ENCODE measurements around the gene TESPA1.
"Not testable (repeated sequence)": the region's sequence is repeated elsewhere in the genome, so short reads cannot be mapped to it uniquely, and the experiment has no call there.

The TESPA1 gene

GRCh38 chr12:54945082-54945481, 39.5 kb downstream of the TESPA1 start:
- DNase-seq = no peak

GRCh38 chr12:54943292-54943691, 41.3 kb downstream of the TESPA1 start:
- not testable (repeated sequence) for DNase-seq

GRCh38 chr12:54941659-54942058, 42.9 kb downstream of the TESPA1 start:
- DNase-seq = no peak

GRCh38 chr12:54940727-54941315, 43.7 kb downstream of the TESPA1 start:
- DNase-seq = no peak

GRCh38 chr12:54937929-54938328, 46.6 kb downstream of the TESPA1 start:
- no peak for DNase-seq

- no peak for DNase-seq
Observed at GRCh38 chr12:54937376-54937775, 47.2 kb downstream of the TESPA1 start.

GRCh38 chr12:54936736-54937135, 47.8 kb downstream of the TESPA1 start:
- no peak for DNase-seq

GRCh38 chr12:54935235-54935951, 49.2 kb downstream of the TESPA1 start:
- no peak for DNase-seq

GRCh38 chr12:54934419-54934818, 50.1 kb downstream of the TESPA1 start:
- no peak for DNase-seq

GRCh38 chr12:54933376-54933775, 51.2 kb downstream of the TESPA1 start:
- DNase-seq = no peak

- no peak for DNase-seq
Observed at GRCh38 chr12:54932691-54933090, 51.9 kb downstream of the TESPA1 start.

- DNase-seq = no peak
Observed at GRCh38 chr12:54932038-54932437, 52.5 kb downstream of the TESPA1 start.

GRCh38 chr12:54929998-54930397, 54.6 kb downstream of the TESPA1 start:
- DNase-seq = no peak

GRCh38 chr12:54926246-54926645, 58.3 kb downstream of the TESPA1 start:
- DNase-seq = no peak

GRCh38 chr12:54924972-54925707, 59.4 kb downstream of the TESPA1 start:
- DNase-seq = no peak

GRCh38 chr12:54917001-54917488, 67.5 kb downstream of the TESPA1 start:
- DNase-seq = no peak
